Measurements from ENCODE around the gene GUCY2D. TPM values are rescaled to one million over a fixed set of nuclear protein-coding genes. Genes with fewer than 3 reads are reported as not detected.
A peak's percentile ranks its signal among the peaks of the same experiment; 100 is the strongest.

Gene GUCY2D
- total and polyA plus RNA-seq, 10 donors, result 0.03 to 0.43 (median 0.07) TPM; not detected in 7

DNA sequence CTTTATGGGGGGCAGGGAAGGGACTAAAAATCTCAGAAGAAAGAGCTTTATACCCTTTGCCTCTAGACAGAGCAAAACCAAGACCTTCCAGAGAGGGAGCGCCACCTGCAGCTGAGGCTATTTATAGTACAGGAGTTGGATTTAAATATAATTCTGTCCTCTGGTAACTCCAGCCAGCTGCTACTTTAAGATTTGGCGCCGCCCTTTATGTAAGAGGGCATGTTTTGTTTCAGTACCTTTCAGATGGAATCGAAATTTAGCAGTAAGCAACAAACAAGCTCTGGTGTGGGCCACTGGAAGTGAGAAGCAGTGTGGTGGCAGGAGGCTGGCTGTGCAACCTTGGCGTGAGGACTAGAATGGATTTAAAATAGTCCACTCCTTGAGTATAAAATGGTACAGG is 5.2 kb upstream of the GUCY2D start:
- peak; percentile 15 for DNase-seq
- 17 to 29% (median 21%) methylated on average over 5 of the region's 5 CpGs for WGBS, 5 donors
- Histone ChIP-seq H3K9me3 (no peaks in the 10 kb centered on the region), H3K27ac (peak overlapping the region in 1 of 8 donors; percentile 18), H3K36me3 (no peaks in the 10 kb centered on the region), H3K4me1 (peaks cover 0 to 13% (median 5%) of the 10 kb centered on the region in 6 donors), H3K4me3 (no peak overlapping the region), H3K27me3 (replicated peaks in 1 of 7) (peaks cover 2 to 53% (median 13%) of the 10 kb centered on the region in 7 donors)
- no peak for TF ChIP-seq POLR2A (IDR thresholded peaks at IDR 0.05)
- TF ChIP-seq POLR2AphosphoS5 (IDR thresholded peaks at IDR 0.05), result no peak
- TF ChIP-seq, protein P1, sequence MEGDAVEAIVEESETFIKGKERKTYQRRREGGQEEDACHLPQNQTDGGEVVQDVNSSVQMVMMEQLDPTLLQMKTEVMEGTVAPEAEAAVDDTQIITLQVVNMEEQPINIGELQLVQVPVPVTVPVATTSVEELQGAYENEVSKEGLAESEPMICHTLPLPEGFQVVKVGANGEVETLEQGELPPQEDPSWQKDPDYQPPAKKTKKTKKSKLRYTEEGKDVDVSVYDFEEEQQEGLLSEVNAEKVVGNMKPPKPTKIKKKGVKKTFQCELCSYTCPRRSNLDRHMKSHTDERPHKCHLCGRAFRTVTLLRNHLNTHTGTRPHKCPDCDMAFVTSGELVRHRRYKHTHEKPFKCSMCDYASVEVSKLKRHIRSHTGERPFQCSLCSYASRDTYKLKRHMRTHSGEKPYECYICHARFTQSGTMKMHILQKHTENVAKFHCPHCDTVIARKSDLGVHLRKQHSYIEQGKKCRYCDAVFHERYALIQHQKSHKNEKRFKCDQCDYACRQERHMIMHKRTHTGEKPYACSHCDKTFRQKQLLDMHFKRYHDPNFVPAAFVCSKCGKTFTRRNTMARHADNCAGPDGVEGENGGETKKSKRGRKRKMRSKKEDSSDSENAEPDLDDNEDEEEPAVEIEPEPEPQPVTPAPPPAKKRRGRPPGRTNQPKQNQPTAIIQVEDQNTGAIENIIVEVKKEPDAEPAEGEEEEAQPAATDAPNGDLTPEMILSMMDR (IDR thresholded peaks at IDR 0.05 in 8 of 11, conservative IDR thresholded peaks at IDR 0.05 in 3 of 11), result no peak
- intact Hi-C loops (cut with DNase I; ENCODE audit: low total_unique reads), result loop anchor here (10.0 kb wide), 1 partner anchor 58 kb away; no protein-coding TSS in a partner anchor

DNA sequence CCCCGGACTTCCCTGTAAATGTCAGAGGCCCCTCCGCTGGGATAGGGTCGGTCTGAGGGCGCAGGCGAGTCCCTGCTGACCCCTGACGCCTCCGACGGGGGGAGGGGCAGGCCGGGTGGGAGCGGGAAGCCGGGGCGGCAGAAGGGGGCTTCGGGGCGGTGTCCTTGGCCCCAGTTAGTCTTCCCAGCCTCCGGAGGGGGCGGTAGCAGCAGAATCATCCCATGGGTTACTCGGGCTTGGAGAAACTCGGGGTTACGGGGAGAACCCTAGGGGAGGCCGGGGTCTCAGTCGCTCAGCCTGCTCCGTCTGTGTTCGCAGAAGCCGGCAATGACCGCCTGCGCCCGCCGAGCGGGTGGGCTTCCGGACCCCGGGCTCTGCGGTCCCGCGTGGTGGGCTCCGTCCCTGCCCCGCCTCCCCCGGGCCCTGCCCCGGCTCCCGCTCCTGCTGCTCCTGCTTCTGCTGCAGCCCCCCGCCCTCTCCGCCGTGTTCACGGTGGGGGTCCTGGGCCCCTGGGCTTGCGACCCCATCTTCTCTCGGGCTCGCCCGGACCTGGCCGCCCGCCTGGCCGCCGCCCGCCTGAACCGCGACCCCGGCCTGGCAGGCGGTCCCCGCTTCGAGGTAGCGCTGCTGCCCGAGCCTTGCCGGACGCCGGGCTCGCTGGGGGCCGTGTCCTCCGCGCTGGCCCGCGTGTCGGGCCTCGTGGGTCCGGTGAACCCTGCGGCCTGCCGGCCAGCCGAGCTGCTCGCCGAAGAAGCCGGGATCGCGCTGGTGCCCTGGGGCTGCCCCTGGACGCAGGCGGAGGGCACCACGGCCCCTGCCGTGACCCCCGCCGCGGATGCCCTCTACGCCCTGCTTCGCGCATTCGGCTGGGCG is 542 bp downstream of the GUCY2D start:
- 2 to 37% (median 21%) methylated on average over 17 to 92 of the region's 92 CpGs for WGBS, 5 donors
- intact Hi-C loops (cut with DNase I; ENCODE audit: low total_unique reads), result no loop called here
- Histone ChIP-seq H3K27ac (no peak overlapping the region), H3K36me3 (no peaks in the 10 kb centered on the region), H3K4me3 (peak overlapping the region in 6 of 8 donors; percentile 1 to 59 (median 18)), H3K27me3 (replicated peaks in 1 of 7) (peaks cover 11 to 83% (median 33%) of the 10 kb centered on the region in 7 donors), H3K9me3 (no peaks in the 10 kb centered on the region), H3K4me1 (peaks cover 6 to 22% (median 17%) of the 10 kb centered on the region in 6 donors)
- TF ChIP-seq POLR2A (IDR thresholded peaks at IDR 0.05), result no peak
- TF ChIP-seq POLR2AphosphoS5 (IDR thresholded peaks at IDR 0.05), result no peak
- TF ChIP-seq, protein P1 (IDR thresholded peaks at IDR 0.05 in 8 of 11, conservative IDR thresholded peaks at IDR 0.05 in 3 of 11), result no peak
- no peak for DNase-seq

DNA sequence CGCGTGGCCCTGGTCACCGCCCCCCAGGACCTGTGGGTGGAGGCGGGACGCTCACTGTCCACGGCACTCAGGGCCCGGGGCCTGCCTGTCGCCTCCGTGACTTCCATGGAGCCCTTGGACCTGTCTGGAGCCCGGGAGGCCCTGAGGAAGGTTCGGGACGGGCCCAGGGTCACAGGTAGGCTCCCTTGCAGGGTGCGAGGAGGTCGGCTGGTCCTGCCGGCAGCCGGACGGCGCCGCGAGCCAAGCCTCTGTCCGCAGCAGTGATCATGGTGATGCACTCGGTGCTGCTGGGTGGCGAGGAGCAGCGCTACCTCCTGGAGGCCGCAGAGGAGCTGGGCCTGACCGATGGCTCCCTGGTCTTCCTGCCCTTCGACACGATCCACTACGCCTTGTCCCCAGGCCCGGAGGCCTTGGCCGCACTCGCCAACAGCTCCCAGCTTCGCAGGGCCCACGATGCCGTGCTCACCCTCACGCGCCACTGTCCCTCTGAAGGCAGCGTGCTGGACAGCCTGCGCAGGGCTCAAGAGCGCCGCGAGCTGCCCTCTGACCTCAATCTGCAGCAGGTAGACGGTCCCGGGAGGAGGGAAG is 1.3 kb downstream of the GUCY2D start:
- peaks cover 6 to 22% (median 17%) of the 10 kb centered on the region in 6 donors for H3K4me1 ChIP-seq
- TF ChIP-seq, protein P1 (IDR thresholded peaks at IDR 0.05 in 8 of 11, conservative IDR thresholded peaks at IDR 0.05 in 3 of 11), result no peak
- TF ChIP-seq POLR2A (IDR thresholded peaks at IDR 0.05) (no peak), POLR2AphosphoS5 (IDR thresholded peaks at IDR 0.05) (no peak)
- no peak overlapping the region for H3K27ac ChIP-seq
- no peaks in the 10 kb centered on the region for H3K9me3 ChIP-seq
- peaks cover 11 to 79% (median 33%) of the 10 kb centered on the region in 7 donors for H3K27me3 ChIP-seq (replicated peaks in 1 of 7)
- intact Hi-C loops (cut with DNase I; ENCODE audit: low total_unique reads), result no loop called here
- H3K36me3 ChIP-seq, result no peaks in the 10 kb centered on the region
- peak overlapping the region in 1 of 8 donors; percentile 59 for H3K4me3 ChIP-seq
- 63 to 99% (median 68%) methylated on average over 13 to 44 of the region's 44 CpGs for WGBS, 5 donors
- peak; percentile 31 for DNase-seq

DNA sequence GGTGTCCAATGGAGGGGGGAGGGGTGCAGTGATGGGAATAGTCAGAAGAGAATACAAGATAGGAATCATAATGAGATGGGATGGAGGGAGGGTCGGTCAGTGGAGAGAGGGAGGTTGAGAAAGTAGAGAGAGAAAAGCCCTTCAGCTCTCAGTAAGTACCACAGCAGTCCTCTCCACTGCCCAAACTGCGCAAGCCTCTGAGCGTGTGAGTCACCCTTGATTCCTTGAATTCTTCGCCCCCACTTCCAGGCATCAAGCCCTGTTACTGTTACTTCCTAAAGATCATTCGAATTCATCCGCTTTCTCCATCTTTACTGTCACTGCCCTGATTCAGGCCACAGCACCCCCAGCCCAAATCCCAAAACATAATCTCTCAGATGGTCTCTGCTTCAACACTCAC is 2.5 kb downstream of the GUCY2D start:
- intact Hi-C loops (cut with DNase I; ENCODE audit: low total_unique reads), result no loop called here
- H3K27ac ChIP-seq, result no peak overlapping the region
- TF ChIP-seq POLR2AphosphoS5 (IDR thresholded peaks at IDR 0.05), result no peak
- no peak for TF ChIP-seq POLR2A (IDR thresholded peaks at IDR 0.05)
- TF ChIP-seq, protein P1 (IDR thresholded peaks at IDR 0.05 in 8 of 11, conservative IDR thresholded peaks at IDR 0.05 in 3 of 11), result no peak
- no peak for DNase-seq
- 88 to 93% (median 92%) methylated on average over 6 of the region's 6 CpGs for WGBS, 5 donors
- peaks cover 6 to 22% (median 17%) of the 10 kb centered on the region in 6 donors for H3K4me1 ChIP-seq
- H3K36me3 ChIP-seq, result no peaks in the 10 kb centered on the region
- no peak overlapping the region for H3K4me3 ChIP-seq
- H3K27me3 ChIP-seq (replicated peaks in 1 of 7), result peaks cover 11 to 68% (median 30%) of the 10 kb centered on the region in 7 donors
- no peaks in the 10 kb centered on the region for H3K9me3 ChIP-seq
